ENCODE measurements around the gene ASF1B.
A peak's percentile ranks its signal among the peaks of the same experiment; 100 is the strongest.

Gene ASF1B

GRCh38 chr19:14118165-14119051, 18.0 kb downstream of the ASF1B start:
- Mint-ChIP-seq H3K27me3 (no peaks in the 10 kb centered on the region), H3K9me3 (no peaks in the 10 kb centered on the region), H3K36me3 (ENCODE audit: insufficient read depth) (peaks cover 5% of the 10 kb centered on the region), H3K27ac (ENCODE audit: low read depth) (peak overlapping the region; percentile 95), H3K4me3 (peak overlapping the region; percentile 90), H3K4me1 (peaks cover 38% of the 10 kb centered on the region)
- ATAC-seq (replicated peaks; ENCODE audit: extremely low read depth, poor library complexity, severe bottlenecking): no peak
- DNase-seq (ENCODE audit: low spot score in 2 of 2): peak; percentile 26 to 27

DNA sequence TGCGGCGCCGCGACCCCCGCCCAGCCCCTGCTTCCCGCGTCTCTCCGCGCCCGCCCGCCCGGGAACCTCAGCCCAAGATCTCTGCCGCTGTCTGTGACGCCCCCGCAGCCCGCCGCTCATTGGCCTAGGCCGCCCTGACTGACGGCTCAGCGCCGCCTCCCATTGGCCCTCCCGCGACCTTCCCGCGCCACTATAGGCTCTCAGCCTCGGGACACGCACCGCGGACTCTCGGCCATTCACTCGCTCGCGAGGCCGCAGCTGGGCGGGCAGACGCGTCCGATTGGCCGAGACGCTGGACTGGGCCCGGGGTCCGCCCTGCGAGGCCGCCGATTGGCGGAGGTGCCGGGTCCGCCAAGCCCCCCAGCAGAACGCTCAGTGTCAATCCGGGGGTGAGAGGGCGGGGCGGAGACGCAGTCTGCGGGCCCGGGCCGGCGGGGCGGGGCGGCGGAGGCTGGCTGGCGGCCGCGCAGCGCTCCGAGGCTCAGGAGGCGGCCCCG, 18.7 kb downstream of the ASF1B start, which contains the start of gene PRKACA:
PRKACA (minus strand) TSS at position 95 of the 497 bp plus-strand sequence. CDS start 215 bp downstream, outside the sequence.
- Mint-ChIP-seq H3K27ac (ENCODE audit: low read depth) (peak within 1 kb of the TSS; percentile 95), H3K9me3 (no peaks in the 10 kb centered on the region), H3K27me3 (no peaks in the 10 kb centered on the region), H3K4me1 (peaks cover 38% of the 10 kb centered on the region), H3K36me3 (ENCODE audit: insufficient read depth) (peaks cover 5% of the 10 kb centered on the region), H3K4me3 (peak within 1 kb of the TSS; percentile 90)
- DNase-seq (ENCODE audit: low spot score in 2 of 2) (peak; percentile 93 to 98), ATAC-seq (replicated peaks; ENCODE audit: extremely low read depth, poor library complexity, severe bottlenecking) (peak; percentile 97)

- ATAC-seq (replicated peaks; ENCODE audit: extremely low read depth, poor library complexity, severe bottlenecking): no peak
- peaks cover 5% of the 10 kb centered on the region for H3K36me3 Mint-ChIP-seq (ENCODE audit: insufficient read depth)
- no peaks in the 10 kb centered on the region for H3K27me3 Mint-ChIP-seq
- no peaks in the 10 kb centered on the region for H3K9me3 Mint-ChIP-seq
- H3K27ac Mint-ChIP-seq (ENCODE audit: low read depth): peak overlapping the region; percentile 84
- H3K4me3 Mint-ChIP-seq: peak overlapping the region; percentile 90
- H3K4me1 Mint-ChIP-seq: peaks cover 38% of the 10 kb centered on the region
- DNase-seq (ENCODE audit: low spot score in 2 of 2): no peak
Observed at GRCh38 chr19:14116918-14117578, 19.3 kb downstream of the ASF1B start.

DNA sequence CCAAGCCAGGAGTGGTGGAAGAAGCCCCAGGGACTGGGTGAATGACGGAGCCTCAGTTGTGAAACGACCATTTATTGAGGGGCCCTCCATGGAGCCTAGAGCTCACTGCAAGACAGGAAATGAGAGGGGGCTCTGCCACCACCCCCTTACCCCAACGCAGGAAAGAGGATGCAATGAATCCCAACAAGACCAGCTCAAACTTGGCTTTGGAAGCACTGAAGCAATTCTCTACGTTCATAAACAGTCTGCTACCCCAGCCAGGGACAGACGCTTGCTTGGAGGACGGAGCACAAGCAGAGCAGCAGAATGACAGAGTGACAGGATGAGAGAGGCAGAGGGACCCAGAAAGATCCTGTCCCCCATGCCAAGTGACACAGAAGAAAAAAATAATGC, 19.9 kb downstream of the ASF1B start:
- Mint-ChIP-seq H3K9me3 (no peaks in the 10 kb centered on the region), H3K4me3 (peak overlapping the region; percentile 90), H3K27me3 (no peaks in the 10 kb centered on the region), H3K36me3 (ENCODE audit: insufficient read depth) (peaks cover 5% of the 10 kb centered on the region), H3K27ac (ENCODE audit: low read depth) (peak overlapping the region; percentile 84), H3K4me1 (peaks cover 38% of the 10 kb centered on the region)
- DNase-seq (ENCODE audit: low spot score in 2 of 2) (no peak), ATAC-seq (replicated peaks; ENCODE audit: extremely low read depth, poor library complexity, severe bottlenecking) (no peak)

DNA sequence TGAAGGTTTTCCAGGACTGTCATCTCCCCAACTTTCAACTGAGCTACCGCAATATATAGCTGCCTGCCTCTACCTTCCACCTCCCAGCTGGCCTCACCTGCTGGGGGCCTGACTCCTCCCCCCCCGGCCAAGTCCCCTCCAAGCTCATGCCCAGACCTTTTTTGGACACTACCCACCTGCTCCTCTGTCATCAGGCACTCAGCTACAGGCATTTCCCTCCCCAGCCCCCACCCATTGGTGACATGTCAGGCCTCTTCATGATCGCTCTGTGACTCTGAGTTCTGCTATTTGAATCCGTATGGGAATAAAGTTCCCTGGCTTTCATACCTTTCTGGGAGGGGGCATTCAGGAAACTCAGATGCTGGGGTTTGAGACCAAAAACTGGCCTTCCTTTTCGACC, 20.6 kb downstream of the ASF1B start:
- Mint-ChIP-seq H3K4me3 (peak overlapping the region; percentile 90), H3K36me3 (ENCODE audit: insufficient read depth) (peaks cover 5% of the 10 kb centered on the region), H3K4me1 (peaks cover 38% of the 10 kb centered on the region), H3K27ac (ENCODE audit: low read depth) (no peak overlapping the region), H3K27me3 (no peaks in the 10 kb centered on the region), H3K9me3 (no peaks in the 10 kb centered on the region)
- DNase-seq (ENCODE audit: low spot score in 2 of 2): no peak
- no peak for ATAC-seq (replicated peaks; ENCODE audit: extremely low read depth, poor library complexity, severe bottlenecking)

DNA sequence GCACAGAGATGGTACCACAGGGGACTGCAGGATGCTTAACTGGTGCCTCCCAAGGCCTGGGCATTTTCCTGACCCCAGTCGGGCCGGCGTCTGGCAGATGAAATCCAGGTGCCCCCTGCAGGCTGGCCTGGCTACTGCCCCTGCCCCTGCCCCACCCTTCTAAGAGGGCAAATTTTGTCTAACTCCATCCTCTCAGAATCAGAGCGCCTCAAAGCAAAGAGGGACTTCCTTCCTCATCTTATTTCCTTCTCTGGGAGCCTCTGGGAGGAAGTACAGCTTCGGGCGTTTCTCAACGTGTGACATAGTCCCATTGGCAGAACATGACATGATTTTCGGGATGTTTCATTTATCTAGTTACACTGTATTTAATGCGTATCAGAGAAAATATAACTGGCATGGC, 21.5 kb downstream of the ASF1B start:
- peaks cover 5% of the 10 kb centered on the region for H3K36me3 Mint-ChIP-seq (ENCODE audit: insufficient read depth)
- peak in 1 of 2 donors; percentile 25 for DNase-seq (ENCODE audit: low spot score in 2 of 2)
- peaks cover 38% of the 10 kb centered on the region for H3K4me1 Mint-ChIP-seq

DNA sequence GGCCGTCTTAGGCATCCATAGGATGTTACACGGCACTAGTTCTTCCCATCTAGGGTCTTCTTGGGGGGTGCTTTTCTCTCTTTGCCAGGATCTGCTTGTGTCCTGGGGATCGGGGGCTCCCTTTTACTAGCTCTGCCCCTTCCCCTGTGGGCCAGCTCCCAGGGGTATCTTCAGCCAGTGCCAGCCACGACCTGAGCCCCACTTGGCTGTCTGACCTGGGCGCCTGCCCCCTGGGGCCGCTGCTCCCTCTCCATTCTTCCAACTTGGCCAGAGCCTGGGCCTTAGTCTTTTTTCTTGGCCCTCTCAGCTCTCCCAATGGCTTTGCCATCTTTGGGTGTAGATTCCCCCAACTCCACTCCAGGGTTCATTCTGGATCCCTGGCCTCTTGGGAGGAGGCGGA, 21.9 kb downstream of the ASF1B start:
- no peak for ATAC-seq (replicated peaks; ENCODE audit: extremely low read depth, poor library complexity, severe bottlenecking)
- Mint-ChIP-seq H3K27me3 (no peaks in the 10 kb centered on the region), H3K4me3 (no peak overlapping the region), H3K9me3 (no peaks in the 10 kb centered on the region), H3K27ac (ENCODE audit: low read depth) (no peak overlapping the region), H3K36me3 (ENCODE audit: insufficient read depth) (peaks cover 5% of the 10 kb centered on the region), H3K4me1 (peaks cover 38% of the 10 kb centered on the region)
- no peak for DNase-seq (ENCODE audit: low spot score in 2 of 2)

More for the DNA sequence above, 21.5 kb downstream of the ASF1B start:
- no peak for ATAC-seq (replicated peaks; ENCODE audit: extremely low read depth, poor library complexity, severe bottlenecking)
- Mint-ChIP-seq H3K4me3 (no peak overlapping the region), H3K27me3 (no peaks in the 10 kb centered on the region), H3K9me3 (no peaks in the 10 kb centered on the region), H3K27ac (ENCODE audit: low read depth) (no peak overlapping the region)

- DNase-seq (ENCODE audit: low spot score in 2 of 2): peak in 1 of 2 donors; percentile 18
- Mint-ChIP-seq H3K27me3 (no peaks in the 10 kb centered on the region), H3K4me1 (peaks cover 34% of the 10 kb centered on the region), H3K27ac (ENCODE audit: low read depth) (peak overlapping the region; percentile 74), H3K36me3 (ENCODE audit: insufficient read depth) (peaks cover 4% of the 10 kb centered on the region), H3K9me3 (no peaks in the 10 kb centered on the region), H3K4me3 (no peak overlapping the region)
- ATAC-seq (replicated peaks; ENCODE audit: extremely low read depth, poor library complexity, severe bottlenecking): no peak
Observed at GRCh38 chr19:14113762-14114414, 22.5 kb downstream of the ASF1B start.

GRCh38 chr19:14112809-14113385, 23.5 kb downstream of the ASF1B start:
- H3K27me3 Mint-ChIP-seq: no peaks in the 10 kb centered on the region
- H3K4me3 Mint-ChIP-seq: no peak overlapping the region
- H3K36me3 Mint-ChIP-seq (ENCODE audit: insufficient read depth): peaks cover 5% of the 10 kb centered on the region
- ATAC-seq (replicated peaks; ENCODE audit: extremely low read depth, poor library complexity, severe bottlenecking): no peak
- no peak for DNase-seq (ENCODE audit: low spot score in 2 of 2)
- no peaks in the 10 kb centered on the region for H3K9me3 Mint-ChIP-seq
- H3K4me1 Mint-ChIP-seq: peaks cover 27% of the 10 kb centered on the region
- no peak overlapping the region for H3K27ac Mint-ChIP-seq (ENCODE audit: low read depth)

GRCh38 chr19:14112051-14112808, 24.2 kb downstream of the ASF1B start:
- H3K36me3 Mint-ChIP-seq (ENCODE audit: insufficient read depth): peaks cover 4% of the 10 kb centered on the region
- no peaks in the 10 kb centered on the region for H3K9me3 Mint-ChIP-seq

DNA sequence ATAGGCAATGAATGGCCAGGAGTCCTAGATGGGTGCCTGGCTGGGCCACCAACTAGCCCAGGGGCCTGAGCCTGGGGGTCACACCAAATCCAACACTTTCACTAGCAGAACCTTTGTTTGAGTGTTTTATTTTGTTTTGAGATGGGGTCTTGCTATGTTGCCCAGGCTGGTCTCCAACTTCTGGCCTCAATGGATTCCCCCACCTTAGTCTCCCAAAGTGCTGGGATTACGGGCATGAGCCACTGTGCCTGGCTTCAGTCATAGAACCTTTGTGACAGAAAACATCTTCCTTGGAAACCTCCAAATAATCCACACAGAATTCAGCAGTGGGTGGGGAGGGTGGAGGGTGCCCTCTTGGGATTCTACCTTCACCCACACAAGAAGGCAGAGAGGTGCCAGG, 24.9 kb downstream of the ASF1B start:
- Mint-ChIP-seq H3K4me3 (no peak overlapping the region), H3K36me3 (ENCODE audit: insufficient read depth) (peaks cover 4% of the 10 kb centered on the region), H3K27me3 (no peaks in the 10 kb centered on the region), H3K9me3 (no peaks in the 10 kb centered on the region), H3K27ac (ENCODE audit: low read depth) (no peak overlapping the region), H3K4me1 (peaks cover 21% of the 10 kb centered on the region)
- ATAC-seq (replicated peaks; ENCODE audit: extremely low read depth, poor library complexity, severe bottlenecking) (no peak), DNase-seq (ENCODE audit: low spot score in 2 of 2) (no peak)

More at GRCh38 chr19:14112051-14112808, 24.2 kb downstream of the ASF1B start:
- Mint-ChIP-seq H3K27ac (ENCODE audit: low read depth) (no peak overlapping the region), H3K4me1 (peaks cover 27% of the 10 kb centered on the region), H3K27me3 (no peaks in the 10 kb centered on the region), H3K4me3 (no peak overlapping the region)
- no peak for DNase-seq (ENCODE audit: low spot score in 2 of 2)
- no peak for ATAC-seq (replicated peaks; ENCODE audit: extremely low read depth, poor library complexity, severe bottlenecking)

Data from central memory CD8-positive, alpha-beta T cell (primary cell).